ENCODE measurements around the gene CENPN.

Gene CENPN, protein sequence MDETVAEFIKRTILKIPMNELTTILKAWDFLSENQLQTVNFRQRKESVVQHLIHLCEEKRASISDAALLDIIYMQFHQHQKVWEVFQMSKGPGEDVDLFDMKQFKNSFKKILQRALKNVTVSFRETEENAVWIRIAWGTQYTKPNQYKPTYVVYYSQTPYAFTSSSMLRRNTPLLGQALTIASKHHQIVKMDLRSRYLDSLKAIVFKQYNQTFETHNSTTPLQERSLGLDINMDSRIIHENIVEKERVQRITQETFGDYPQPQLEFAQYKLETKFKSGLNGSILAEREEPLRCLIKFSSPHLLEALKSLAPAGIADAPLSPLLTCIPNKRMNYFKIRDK

DNA sequence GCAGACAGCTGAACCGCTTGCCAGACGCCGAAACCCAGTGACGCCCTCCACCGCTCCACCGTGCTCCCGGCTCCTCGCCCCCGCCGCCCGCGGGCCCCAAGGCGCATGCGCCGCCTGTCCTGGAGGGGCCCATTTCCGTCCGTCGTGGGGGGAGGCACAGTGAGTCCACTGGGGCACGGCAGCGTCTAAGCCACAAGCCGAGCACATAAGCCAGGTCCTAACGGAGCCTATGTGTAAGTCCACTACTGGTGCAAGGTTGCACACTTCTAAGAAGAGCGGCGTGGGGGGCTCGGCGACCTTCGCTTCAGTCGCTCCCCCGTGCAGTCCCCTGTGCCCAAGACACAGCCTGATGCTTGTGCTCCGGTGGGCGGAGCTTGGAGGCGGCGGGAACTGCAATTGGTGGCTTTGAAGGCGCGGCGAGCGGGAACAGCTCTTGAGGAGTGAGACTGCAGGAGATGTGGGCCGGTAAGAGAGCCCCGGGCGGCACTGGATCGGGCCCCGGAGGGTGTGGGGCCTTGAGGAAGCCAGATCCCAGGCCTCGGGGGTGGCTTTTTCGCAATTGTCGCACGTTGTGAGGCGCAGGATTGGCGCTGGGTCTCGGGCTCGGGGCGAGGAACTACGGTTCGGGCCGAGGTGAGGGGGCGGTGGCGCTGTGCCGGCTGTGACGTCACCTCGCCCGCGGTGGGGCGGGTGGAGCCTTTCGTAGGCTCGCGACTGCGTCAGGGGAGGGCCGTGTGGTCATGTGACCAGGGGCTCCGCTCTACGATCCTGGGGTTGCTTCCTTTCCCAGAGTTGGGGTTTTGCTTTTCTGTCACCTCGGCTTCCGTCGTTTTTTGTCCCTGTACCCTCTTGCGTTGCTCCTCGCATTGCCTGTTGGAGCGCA, at the start of gene CENPN, which contains the start of gene CMC2:
CENPN (plus strand) TSS at position 402 of the 883 bp plus-strand sequence. CDS start 4,726 bp downstream, outside the sequence.
CMC2 (minus strand) TSS at position 73 of the 883 bp plus-strand sequence. CDS start 9,491 bp downstream, outside the sequence.
- DNase-seq (ENCODE audit: insufficient read length, low spot score) (peak; percentile 88), FAIRE-seq (peak; percentile 50)
- peak; percentile 68 for TF ChIP-seq POLR2A (IDR thresholded peaks at IDR 0.05; ENCODE audit: low read depth, low read length)

DNA sequence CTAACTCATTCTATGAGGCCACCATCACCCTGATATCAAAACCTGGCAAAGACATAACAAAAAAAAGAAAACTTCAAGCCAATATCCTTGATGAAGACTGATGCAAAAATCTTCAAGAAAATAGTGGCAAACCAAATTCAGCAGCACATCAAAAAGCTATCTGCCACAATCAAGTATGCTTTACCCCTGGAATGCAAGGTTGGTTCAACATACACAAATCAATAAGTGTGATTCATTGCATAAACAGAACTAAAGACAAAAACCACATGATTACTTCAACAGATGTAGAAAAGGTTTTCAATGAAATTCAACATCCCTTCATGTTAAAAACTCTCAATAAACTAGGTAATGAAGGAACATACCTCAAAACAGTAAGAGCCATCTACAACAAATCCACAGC, 48.7 kb upstream of the CENPN start:
- no peak for TF ChIP-seq POLR2A (IDR thresholded peaks at IDR 0.05; ENCODE audit: low read depth, low read length)
- DNase-seq (ENCODE audit: insufficient read length, low spot score): no peak
- FAIRE-seq: no peak

DNA sequence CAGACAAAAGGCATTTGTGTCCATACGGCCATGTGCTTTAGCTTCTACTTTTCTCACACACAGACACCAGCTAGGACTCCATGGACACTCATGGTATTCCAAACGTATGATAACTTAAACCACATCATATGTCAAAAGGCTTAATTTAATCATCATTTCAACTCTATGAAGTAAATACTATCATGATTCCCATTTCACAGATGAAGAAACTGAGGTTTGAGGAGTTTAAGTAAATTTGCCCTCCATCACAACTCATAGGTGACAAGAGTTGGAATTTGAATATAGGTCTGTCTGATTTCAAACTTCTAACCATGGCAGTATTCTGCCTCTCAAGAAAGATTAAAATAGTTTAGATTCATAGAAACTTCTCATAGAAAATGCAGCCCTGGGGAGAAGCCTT, 44.1 kb upstream of the CENPN start:
- FAIRE-seq (no peak), DNase-seq (ENCODE audit: insufficient read length, low spot score) (no peak)
- TF ChIP-seq POLR2A (IDR thresholded peaks at IDR 0.05; ENCODE audit: low read depth, low read length): no peak

DNA sequence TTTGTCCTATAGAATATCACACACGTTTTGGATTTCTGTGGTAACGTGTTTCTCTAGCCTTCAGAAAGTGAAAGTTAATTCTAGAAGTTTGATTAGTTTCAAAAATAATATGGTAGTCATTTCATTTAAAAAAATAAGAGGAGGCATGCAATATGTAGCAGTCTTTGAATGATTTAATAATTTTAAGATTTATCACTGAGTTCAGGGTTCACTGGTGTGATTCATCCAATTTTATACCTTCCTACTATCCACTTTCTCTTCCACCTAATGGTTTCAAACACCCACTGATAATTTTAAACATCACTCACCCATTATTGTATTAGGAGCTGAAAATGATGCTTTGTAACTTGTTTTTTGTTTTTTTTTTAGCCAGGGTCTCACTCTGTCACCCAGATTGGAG, 42.7 kb upstream of the CENPN start:
- no peak for TF ChIP-seq POLR2A (IDR thresholded peaks at IDR 0.05; ENCODE audit: low read depth, low read length)
- DNase-seq (ENCODE audit: insufficient read length, low spot score) (no peak), FAIRE-seq (no peak)

DNA sequence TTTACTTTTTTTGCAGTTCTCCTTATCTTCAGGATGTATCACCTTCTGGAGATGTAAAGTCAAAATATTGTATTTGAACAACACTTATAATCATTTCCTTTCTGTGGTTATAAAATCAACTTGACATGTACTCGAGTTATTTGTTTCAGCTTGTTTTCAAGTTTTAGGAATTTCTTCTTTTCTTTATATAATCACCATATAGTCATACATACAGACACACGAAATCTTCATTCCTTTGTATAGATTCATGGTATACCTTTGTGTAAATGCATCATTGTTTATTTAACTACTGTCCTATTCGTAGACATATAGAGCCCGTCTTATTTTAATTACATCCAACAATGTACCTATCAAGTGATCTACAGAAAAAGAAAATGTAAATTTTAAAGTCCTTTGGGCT, 40.4 kb upstream of the CENPN start:
- TF ChIP-seq POLR2A (IDR thresholded peaks at IDR 0.05; ENCODE audit: low read depth, low read length): no peak
- DNase-seq (ENCODE audit: insufficient read length, low spot score) (no peak), FAIRE-seq (no peak)

DNA sequence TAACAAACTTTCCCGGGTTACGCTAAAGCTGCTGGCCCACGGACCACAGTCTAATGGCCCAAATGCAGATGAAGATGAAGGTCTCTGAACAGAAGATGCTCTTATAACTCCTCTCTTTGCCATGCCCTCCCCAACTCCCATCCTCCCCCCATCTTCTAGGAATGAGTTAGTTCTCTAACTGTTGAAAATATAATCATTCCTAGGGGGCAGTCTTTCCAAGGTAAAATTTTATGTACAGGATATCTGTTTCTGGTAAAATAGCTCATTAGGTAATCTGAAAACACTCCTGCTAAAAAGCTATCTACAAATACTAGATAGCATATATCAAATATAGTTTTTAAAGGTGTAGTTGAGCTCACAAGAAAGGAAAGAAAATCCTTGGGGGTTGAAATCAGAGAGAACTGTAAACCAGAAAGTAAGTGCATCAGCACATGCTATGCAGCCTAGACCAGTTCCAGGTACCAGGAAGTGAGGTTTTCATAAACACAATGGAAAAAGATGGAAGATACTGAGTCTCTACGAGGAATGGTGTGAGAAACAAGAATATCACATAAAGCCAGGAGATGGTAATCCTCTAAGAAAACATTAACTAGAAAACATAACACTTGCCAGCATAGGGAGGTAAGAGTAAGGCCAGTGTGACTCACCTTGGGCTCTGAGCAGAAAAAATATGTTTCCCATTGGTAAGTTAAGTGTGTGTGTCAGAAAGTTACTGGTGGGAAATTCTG, 38.5 kb upstream of the CENPN start:
- DNase-seq (ENCODE audit: insufficient read length, low spot score) (no peak), FAIRE-seq (no peak)
- no peak for TF ChIP-seq POLR2A (IDR thresholded peaks at IDR 0.05; ENCODE audit: low read depth, low read length)

DNA sequence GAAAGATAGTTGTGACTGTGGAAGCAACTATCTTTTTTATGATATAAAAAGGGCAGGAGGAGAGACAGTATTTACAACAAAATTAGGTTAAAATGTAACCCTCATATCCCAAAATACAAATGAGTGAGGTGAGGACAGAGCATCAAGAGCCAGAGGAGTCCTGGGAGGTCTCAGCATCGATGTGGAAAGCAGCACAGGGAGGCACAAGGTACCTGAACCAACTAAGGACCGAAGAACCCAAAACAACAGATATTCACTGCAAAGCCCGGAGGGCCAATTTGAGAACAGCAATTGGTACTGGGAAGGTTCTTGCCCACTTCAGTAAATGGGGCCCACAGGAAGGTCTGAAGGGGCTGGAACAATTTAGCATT, 37.9 kb upstream of the CENPN start:
- TF ChIP-seq POLR2A (IDR thresholded peaks at IDR 0.05; ENCODE audit: low read depth, low read length): no peak
- DNase-seq (ENCODE audit: insufficient read length, low spot score): no peak
- FAIRE-seq: no peak

DNA sequence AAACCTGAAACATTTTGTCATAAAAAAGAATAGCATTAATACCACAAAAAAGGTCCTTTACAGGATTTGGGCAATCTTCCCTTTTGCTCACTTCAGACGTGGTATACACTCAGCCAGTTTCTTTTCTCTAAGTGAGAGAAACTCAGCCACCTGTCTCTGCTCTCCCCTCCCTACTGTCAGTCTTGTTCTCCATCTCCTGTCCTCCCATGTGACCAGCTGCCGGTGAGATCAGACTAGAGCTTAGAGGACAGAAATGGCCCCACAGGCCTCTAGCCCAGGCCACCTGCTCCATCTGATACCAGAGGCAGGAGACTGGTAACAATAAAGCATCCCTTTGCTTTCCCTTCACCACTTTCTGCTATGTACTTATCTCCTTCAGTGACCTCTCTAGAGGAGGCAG, 35.2 kb upstream of the CENPN start:
- DNase-seq (ENCODE audit: insufficient read length, low spot score) (no peak), FAIRE-seq (no peak)

DNA sequence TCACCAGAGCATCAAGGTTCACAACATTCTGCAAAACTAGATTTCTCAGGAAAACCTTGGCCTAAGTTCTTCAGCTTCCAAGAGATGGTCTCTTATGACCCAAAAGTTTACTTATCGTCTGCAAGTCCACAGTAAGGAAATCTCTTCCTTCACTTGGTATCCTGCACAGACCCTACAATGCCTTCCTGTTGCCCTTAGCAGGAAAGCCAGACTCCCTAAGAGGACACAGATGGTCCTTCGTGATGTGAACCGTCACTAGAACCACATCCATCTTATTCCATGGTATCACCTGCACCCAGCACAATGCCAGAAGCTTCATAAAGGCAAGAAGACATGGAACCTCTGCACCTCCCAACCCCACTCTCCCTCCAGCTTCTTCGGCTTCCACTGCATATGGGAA, 34.4 kb upstream of the CENPN start:
- no peak for FAIRE-seq
- TF ChIP-seq POLR2A (IDR thresholded peaks at IDR 0.05; ENCODE audit: low read depth, low read length): no peak

More for the DNA sequence above, 35.2 kb upstream of the CENPN start:
- TF ChIP-seq POLR2A (IDR thresholded peaks at IDR 0.05; ENCODE audit: low read depth, low read length): no peak

DNA sequence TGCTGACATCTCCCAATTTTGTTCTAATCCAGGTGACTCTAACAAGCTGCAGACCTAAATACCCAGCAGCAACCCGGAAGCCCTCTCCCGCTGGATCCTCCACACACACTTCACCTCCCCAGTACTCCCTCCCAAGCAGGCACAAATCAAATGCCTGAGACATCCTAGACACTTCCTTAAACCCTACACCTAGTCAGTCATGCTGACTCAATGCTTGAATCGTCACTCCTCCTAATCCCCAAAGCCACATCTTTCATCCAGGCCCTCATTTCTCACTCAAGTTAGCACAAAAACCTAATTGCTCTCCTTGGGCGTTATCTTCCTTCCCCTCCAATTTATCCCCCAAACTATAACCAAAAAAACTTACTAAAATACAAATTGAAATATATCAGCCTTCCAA, 33.0 kb upstream of the CENPN start:
- no peak for TF ChIP-seq POLR2A (IDR thresholded peaks at IDR 0.05; ENCODE audit: low read depth, low read length)
- peak; percentile 77 for FAIRE-seq

More for the DNA sequence above, 34.4 kb upstream of the CENPN start:
- no peak for DNase-seq (ENCODE audit: insufficient read length, low spot score)

DNA sequence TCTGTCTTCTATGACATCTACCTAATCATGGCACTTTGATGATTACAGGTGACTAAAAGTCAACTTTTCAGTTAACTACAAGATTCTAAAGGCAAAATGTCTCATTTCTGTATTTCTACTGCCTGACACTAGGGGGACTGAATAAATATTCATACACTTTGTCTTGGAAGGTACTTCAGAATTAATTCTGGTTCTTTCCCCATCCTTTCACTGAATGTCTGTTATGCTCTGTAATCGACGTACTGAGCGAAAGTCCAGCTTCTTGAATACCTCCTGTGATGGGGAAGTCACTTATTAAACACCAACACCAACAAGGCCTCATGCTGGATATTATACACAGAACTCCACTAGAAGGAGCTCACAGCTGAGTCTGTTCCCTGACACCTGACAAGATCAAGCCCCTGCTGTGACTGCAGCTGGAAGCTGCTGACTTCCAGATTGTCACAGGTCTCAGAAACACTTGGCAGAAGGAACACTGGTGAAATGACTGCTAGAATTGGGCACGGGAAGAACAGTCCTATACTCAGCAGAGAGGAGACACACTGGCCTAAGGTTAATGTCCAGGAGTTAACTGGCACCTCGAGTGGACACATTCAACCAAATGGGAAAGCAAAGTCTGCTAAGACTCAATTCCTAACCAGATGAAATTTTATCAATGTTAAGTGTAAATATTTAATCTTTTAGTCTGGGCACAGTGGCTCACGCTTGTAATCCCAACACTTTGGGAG, 32.2 kb upstream of the CENPN start:
- no peak for DNase-seq (ENCODE audit: insufficient read length, low spot score)
- TF ChIP-seq POLR2A (IDR thresholded peaks at IDR 0.05; ENCODE audit: low read depth, low read length): no peak
- FAIRE-seq: peak; percentile 27

More for the DNA sequence above, 33.0 kb upstream of the CENPN start:
- no peak for DNase-seq (ENCODE audit: insufficient read length, low spot score)

DNA sequence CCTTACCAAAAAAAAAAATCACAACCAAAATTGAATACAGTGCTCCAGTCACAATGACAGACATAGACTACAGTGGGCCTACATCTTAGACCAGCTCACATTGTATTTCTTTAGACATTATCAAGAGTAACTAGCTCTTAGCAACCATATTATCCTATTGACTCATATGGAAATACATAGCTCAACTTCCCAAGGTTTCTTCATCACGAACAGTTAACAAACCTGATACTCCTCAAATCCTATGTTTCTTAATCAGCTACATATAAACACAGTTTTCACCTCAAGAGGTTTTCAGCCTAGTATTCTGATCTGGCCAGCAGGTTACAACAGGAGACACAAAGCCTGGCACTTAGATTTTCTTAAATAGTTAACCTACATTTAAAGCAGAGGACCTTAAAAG, 30.1 kb upstream of the CENPN start:
- TF ChIP-seq POLR2A (IDR thresholded peaks at IDR 0.05; ENCODE audit: low read depth, low read length): no peak
- no peak for FAIRE-seq
- no peak for DNase-seq (ENCODE audit: insufficient read length, low spot score)

DNA sequence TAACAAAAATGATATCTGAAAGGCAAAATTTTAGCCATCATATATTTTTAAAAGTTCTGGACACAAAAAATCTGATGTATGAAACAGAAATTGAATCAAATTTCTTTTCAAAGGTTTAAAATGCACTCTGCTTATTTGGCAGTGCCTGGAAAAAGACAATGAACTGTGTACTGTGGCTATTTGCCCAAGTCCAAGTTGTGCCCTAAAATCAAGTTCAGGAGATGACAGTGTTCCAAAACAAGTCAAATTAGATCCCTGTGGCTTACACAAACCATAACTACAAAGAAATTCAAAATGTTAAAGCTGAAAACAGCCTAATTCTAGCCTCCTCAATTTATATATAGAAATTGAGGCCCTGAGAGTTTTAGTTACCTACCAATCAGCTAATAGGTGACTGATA, 25.9 kb upstream of the CENPN start:
- no peak for FAIRE-seq
- DNase-seq (ENCODE audit: insufficient read length, low spot score): no peak
- no peak for TF ChIP-seq POLR2A (IDR thresholded peaks at IDR 0.05; ENCODE audit: low read depth, low read length)

Measured in H54 (cell line).